Gastroesophageal sphincter (tissue), 4 donors: ENCODE data around the gene IQCN. TPM values are rescaled to one million over a fixed set of nuclear protein-coding genes. Genes with fewer than 3 reads are reported as not detected.

Experiments used
- ATAC-seq: fragments of 150-250 bp; one replicate; pipeline ENCODE4 v1.9.1; 2016; ENCODE audit warnings: mild to moderate bottlenecking, moderate library complexity
- H3K27ac ChIP-seq, 4 donors: fragments of 200-600 bp; sonication (generic) in 3 of 4; 1 replicate in 3 of 4; 2 replicates in 1 of 4; pipeline ENCODE4 v1.5.1; 2016 to 2019
- H3K27me3 ChIP-seq: fragments of 200-600 bp; sonication (generic); one replicate; pipeline ENCODE4 v1.5.1; 2019
- H3K36me3 ChIP-seq, 2 donors: fragments of 200-600 bp; sonication (generic); one replicate each; pipeline ENCODE4 v1.5.1; 2019; ENCODE audit warnings: control low read depth in 1 of 2
- H3K4me1 ChIP-seq, 3 donors: fragments of 200-600 bp; sonication (generic); 1 replicate in 2 of 3; 2 replicates in 1 of 3; pipeline ENCODE4 v1.5.1; 2016 to 2019; ENCODE audit warnings: control low read depth in 2 of 3
- H3K4me3 ChIP-seq, 2 donors: fragments of 200-600 bp; sonication (generic); one replicate each; pipeline ENCODE4 v1.5.1; 2019; ENCODE audit warnings: mild to moderate bottlenecking in 1 of 2, moderate library complexity in 1 of 2
- H3K9me3 ChIP-seq, 3 donors: fragments of 200-600 bp; sonication (generic); one replicate each; pipeline ENCODE4 v1.5.1; 2017 to 2019; ENCODE audit warnings: control low read depth in 2 of 3
- CTCF ChIP-seq, 4 experiments: fragments of 200-600 bp in 2 of 4; fragments of 450-650 bp in 2 of 4; sonication (generic) in 1 of 4; IDR thresholded peaks; one replicate each; pipeline ENCODE4 v1.5.1; 2017 to 2019; ENCODE audit warnings: antibody characterized with exemption in 4 of 4, mild to moderate bottlenecking in 2 of 4, moderate library complexity in 2 of 4
- EP300 ChIP-seq: sonication (generic); formaldehyde crosslinking; IDR thresholded peaks from one replicate; pipeline ENCODE4 v1.6.1; 2017; ENCODE audit warnings: antibody characterized with exemption, mild to moderate bottlenecking
- POLR2A ChIP-seq, 2 donors: fragments of 450-650 bp; IDR thresholded peaks; one replicate each; pipeline ENCODE4 v1.6.1; 2017; ENCODE audit warnings: antibody characterized with exemption in 2 of 2, mild to moderate bottlenecking in 2 of 2, moderate library complexity in 1 of 2
- POLR2AphosphoS5 ChIP-seq: sonication (generic); formaldehyde crosslinking; IDR thresholded peaks from one replicate; pipeline ENCODE4 v1.6.1; 2017; ENCODE audit warnings: antibody characterized with exemption
- WGBS, 2 donors: methylation state at CpG; one replicate each; pipeline ENCODE4 v1.1.5; 2018; ENCODE audit warnings: low coverage in 1 of 2; 5-methylcytosine and 5-hydroxymethylcytosine counted together
- total RNA-seq, 4 donors: library from RNA; depleted of rRNA; stranded (reverse); fragments of >200 nt; gene quantifications; one replicate each; pipeline ENCODE4 v1.1.0, GENCODE V29; 2016

IQCN gene
- total RNA-seq, 4 donors from 2014 or later, result 0.27 to 4.4 (median 1.3) TPM

- Histone ChIP-seq H3K27me3 (peaks cover 6% of the 10 kb centered on the region), H3K4me1 (no peaks in the 10 kb centered on the region), H3K9me3 (peaks cover 0 to 3% (median 0%) of the 10 kb centered on the region in 3 donors), H3K4me3 (no peak overlapping the region), H3K36me3 (no peaks in the 10 kb centered on the region), H3K27ac (no peak overlapping the region)
- WGBS, 2 donors, result 53 to 56% methylated on average over 4 to 7 of the region's 7 CpGs
- TF ChIP-seq EP300 (no peak), POLR2A (IDR thresholded peaks at IDR 0.05) (no peak)
- ATAC-seq, result no peak
Observed at GRCh38 chr19:18245297-18245696, 29.0 kb downstream of the IQCN start.

GRCh38 chr19:18239303-18239702 lies 34.9 kb downstream of the IQCN start:
- peaks cover 55% of the 10 kb centered on the region for H3K27me3 ChIP-seq
- no peak overlapping the region for H3K4me3 ChIP-seq
- no peaks in the 10 kb centered on the region for H3K9me3 ChIP-seq
- no peaks in the 10 kb centered on the region for H3K4me1 ChIP-seq
- TF ChIP-seq EP300 (no peak), POLR2AphosphoS5 (no peak)
- H3K36me3 ChIP-seq, result no peaks in the 10 kb centered on the region
- ATAC-seq, result no peak
- no peak overlapping the region for H3K27ac ChIP-seq
- 19 to 32% methylated on average over 3 to 12 of the region's 12 CpGs for WGBS, 2 donors

GRCh38 chr19:18234194-18234593 lies 40.1 kb downstream of the IQCN start:
- H3K27me3 ChIP-seq, result peaks cover 91% of the 10 kb centered on the region
- TF ChIP-seq POLR2AphosphoS5 (no peak), CTCF (IDR thresholded peaks at IDR 0.05) (no peak), EP300 (no peak), POLR2A (IDR thresholded peaks at IDR 0.05) (no peak)
- peaks cover 0 to 6% (median 0%) of the 10 kb centered on the region in 3 donors for H3K4me1 ChIP-seq
- H3K27ac ChIP-seq, result no peak overlapping the region
- 90% methylated on average over 2 of the region's 6 CpGs; no CpG with 5 or more reads in 1 of the 2 donors for WGBS, 2 donors
- peaks cover 0 to 17% (median 0%) of the 10 kb centered on the region in 3 donors for H3K9me3 ChIP-seq
- H3K4me3 ChIP-seq, result no peak overlapping the region
- no peak for ATAC-seq
- no peaks in the 10 kb centered on the region for H3K36me3 ChIP-seq

GRCh38 chr19:18233224-18233825 lies 40.9 kb downstream of the IQCN start:
- 0 to 27% methylated on average over 1 to 16 of the region's 37 CpGs for WGBS, 2 donors
- no peak for TF ChIP-seq POLR2AphosphoS5
- TF ChIP-seq POLR2A (IDR thresholded peaks at IDR 0.05), result no peak
- TF ChIP-seq CTCF (IDR thresholded peaks at IDR 0.05), result no peak
- no peak for TF ChIP-seq EP300
- Histone ChIP-seq H3K4me3 (no peak overlapping the region), H3K4me1 (peaks cover 0 to 6% (median 0%) of the 10 kb centered on the region in 3 donors), H3K27ac (no peak overlapping the region), H3K27me3 (peaks cover 93% of the 10 kb centered on the region), H3K9me3 (peaks cover 0 to 17% (median 0%) of the 10 kb centered on the region in 3 donors), H3K36me3 (no peaks in the 10 kb centered on the region)
- peak; percentile 26 for ATAC-seq

GRCh38 chr19:18232540-18233223 lies 41.6 kb downstream of the IQCN start:
- Histone ChIP-seq H3K36me3 (no peaks in the 10 kb centered on the region), H3K4me1 (peaks cover 0 to 6% (median 0%) of the 10 kb centered on the region in 3 donors), H3K4me3 (no peak overlapping the region), H3K27me3 (peaks cover 97% of the 10 kb centered on the region), H3K9me3 (peaks cover 0 to 17% (median 0%) of the 10 kb centered on the region in 3 donors), H3K27ac (no peak overlapping the region)
- TF ChIP-seq EP300 (no peak), POLR2A (IDR thresholded peaks at IDR 0.05) (no peak), CTCF (IDR thresholded peaks at IDR 0.05) (no peak), POLR2AphosphoS5 (no peak)
- no peak for ATAC-seq
- no CpG with 5 or more reads among the region's 46 CpGs for WGBS, 2 donors

GRCh38 chr19:18231775-18232174 lies 42.5 kb downstream of the IQCN start:
- no CpG with 5 or more reads among the region's 4 CpGs for WGBS, 2 donors
- ATAC-seq, result no peak
- Histone ChIP-seq H3K36me3 (no peaks in the 10 kb centered on the region), H3K4me3 (no peak overlapping the region), H3K9me3 (peaks cover 0 to 17% (median 0%) of the 10 kb centered on the region in 3 donors), H3K27ac (no peak overlapping the region), H3K4me1 (peaks cover 0 to 6% (median 0%) of the 10 kb centered on the region in 3 donors), H3K27me3 (peaks cover 100% of the 10 kb centered on the region)
- TF ChIP-seq POLR2AphosphoS5 (no peak), EP300 (no peak)
